Stimulated activated naive CD4-positive, alpha-beta T cell treated with Interleukin-2 at 50 U/mL for 16 hours (primary cell): ENCODE results near the gene PDE6D.
A peak's percentile ranks its signal among the peaks of the same experiment; 100 is the strongest.
"Not testable (repeated sequence)": the region's sequence is repeated elsewhere in the genome, so short reads cannot be mapped to it uniquely, and the experiment has no call there.

Source experiments
- DNase-seq: peaks from one replicate; lab custom pipeline; 2025; lab: John Stamatoyannopoulos, UW

PDE6D gene

DNA sequence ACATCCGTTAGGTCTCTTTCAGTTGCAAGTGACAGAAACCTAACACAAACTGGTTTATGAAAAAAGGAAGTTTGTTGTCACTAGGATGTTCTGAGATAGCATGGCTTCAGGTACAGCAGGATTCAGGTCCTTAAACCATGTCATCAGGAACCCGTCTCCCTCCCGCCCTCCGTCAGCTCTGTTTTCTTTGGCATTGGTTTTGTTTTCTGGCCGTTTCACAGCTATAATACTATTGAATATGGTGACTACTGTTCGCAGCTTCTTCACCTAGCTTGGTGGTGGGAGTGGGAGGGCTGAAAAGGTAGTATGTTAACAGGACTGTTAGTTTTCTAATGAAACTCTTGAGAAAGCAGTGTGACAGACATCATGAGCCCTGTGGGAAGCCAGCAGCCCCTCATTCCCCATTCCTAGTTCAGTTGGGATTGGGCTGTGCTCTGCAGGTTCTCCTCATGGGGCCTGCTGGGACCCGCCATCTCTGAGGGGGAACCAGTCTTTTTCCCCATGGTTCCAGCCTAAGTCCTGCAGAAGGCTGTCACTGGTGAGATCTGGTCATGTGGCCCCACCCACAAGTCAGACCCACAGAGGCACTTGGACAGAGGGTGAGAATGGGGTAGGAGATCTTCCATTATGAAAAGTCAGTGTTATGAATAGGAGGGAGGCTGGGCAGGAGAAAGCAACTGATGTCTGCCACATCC is 60.6 kb downstream of the PDE6D start:
- DNase-seq: no peak

DNA sequence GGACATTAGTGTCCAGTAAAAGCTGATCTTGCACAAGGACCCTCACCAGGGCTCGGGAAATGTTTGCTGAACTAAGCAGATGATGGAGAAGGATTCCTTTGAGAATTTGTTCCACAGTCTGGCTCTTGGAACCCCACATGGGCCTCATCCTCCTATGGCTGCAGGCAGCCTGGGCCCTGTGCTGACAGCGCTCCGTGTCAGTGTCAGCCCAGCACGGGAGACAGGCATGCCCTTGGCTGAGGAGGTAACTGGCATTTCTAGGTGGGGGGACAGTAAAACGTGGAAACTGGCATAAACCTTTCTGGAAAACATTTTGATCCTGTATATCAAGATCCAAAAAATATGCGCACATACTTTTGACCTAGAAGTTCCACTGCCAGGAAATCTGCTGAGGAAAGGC is 62.3 kb downstream of the PDE6D start:
- no peak for DNase-seq

DNA sequence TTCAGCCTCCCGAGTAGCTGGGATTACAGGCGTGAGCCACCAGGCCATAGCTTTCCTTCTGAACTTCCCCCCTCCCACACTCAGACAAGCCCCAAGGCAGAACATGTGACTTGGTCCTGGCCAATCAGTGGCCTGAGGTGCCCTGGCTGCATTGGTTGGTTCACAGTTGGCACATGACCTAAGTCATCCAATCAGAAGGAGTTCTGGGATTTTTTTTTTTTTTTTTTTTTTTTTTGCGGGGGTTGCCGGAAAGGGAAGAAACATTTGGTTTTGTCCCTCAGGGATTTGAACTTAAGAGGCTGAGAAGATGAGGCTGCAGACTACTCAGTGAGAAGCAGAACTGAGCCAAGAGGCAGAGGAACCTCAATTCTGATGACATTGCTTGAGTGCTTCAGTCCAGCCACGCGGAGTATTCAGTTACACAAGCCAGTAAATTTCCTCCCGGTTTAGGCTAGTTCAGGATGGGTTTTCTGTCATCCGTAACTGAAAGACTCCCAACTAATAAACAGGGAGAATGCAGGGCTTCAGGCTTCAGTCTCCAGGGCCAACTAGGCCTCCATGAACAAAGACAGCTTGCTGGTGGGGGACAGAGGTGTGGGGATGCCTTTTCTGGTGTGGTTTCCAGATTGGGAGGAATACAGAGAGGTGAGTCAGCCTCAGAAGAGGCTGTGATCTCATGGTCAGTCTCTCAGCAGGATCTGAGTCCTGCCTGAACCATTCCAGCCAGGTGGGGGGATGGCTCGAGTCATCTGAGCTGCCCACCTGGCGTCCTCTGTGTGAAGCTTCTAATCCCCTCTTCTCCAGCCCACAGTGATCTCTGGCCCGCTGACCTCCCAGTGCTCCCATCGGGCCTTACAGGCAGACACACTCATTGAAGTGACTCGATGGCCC is 63.6 kb downstream of the PDE6D start:
- peak; percentile 13 for DNase-seq

DNA sequence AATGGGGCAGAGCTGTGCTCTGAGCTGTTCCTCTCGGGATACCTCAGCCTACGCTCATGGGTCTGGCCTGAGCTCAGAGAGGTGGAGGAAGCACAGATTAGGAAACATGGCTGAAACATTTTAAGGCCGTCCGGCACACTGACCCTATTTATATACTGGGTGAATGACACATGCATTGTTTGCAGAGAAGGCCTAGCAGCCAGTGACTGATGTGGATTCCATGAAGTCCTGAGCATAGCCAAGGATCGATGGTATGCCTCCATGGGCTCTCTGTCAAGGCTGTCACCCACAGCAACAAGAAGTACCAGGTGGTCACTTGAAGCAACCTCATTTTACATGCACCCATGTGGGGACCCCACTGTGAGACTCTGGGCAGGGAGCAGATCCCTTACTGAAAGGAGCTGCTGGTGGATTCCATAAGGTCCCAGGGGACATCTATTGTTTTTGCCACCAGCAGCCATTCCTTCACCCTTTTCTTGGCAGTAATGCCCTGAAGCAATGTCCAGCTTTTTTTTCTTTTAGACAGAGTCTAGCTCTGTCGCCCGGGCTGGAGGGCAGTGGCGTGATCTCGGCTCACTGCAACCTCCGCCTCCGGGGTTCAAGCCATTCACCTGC is 64.3 kb downstream of the PDE6D start:
- DNase-seq: no peak

DNA sequence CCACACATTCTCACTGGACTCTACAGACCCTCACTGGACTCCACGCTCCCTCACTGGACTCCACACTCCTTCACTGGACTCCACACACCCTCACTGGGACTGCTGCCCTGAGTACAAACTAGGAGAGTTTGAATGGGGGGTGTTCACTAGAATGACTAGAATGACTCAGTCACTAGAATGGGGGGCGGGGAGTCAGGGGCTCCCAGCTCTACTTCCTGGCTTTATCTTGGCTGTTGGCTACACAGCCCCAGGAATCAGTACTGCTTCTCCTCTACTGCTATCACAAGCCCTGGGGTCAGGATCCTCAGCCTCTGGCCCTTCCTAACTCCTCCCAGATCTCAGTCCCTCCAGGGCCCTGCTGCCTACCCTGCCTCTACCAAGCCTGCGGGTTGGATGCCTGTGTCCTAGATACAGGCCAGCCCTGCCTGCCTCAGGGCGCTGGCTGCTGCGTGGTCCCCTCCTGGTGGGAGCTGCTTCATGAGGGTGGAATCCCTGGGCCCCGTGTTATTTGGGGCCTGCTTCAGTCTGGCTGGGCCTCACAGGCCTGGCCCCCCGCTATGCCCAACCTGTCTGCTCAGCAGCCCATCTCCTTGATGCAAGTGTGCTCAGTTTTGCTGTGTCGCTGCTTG is 65.0 kb downstream of the PDE6D start:
- DNase-seq: no peak

DNA sequence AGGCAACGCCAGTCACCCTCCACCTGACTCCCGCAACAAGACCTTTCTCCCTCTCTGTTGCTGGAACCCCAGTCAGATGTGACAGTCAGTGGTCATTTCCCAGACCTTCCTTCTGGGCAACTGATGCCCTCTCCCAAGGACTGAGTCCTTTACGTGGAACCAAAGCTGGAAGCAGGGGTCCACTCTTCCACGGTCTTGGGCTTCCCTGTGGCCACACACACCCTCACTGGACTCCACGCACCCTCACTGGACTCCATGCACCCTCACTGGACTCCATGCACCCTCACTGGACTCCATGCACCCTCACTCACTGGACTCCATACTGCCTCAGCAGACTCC is 65.6 kb downstream of the PDE6D start:
- DNase-seq: no peak

DNA sequence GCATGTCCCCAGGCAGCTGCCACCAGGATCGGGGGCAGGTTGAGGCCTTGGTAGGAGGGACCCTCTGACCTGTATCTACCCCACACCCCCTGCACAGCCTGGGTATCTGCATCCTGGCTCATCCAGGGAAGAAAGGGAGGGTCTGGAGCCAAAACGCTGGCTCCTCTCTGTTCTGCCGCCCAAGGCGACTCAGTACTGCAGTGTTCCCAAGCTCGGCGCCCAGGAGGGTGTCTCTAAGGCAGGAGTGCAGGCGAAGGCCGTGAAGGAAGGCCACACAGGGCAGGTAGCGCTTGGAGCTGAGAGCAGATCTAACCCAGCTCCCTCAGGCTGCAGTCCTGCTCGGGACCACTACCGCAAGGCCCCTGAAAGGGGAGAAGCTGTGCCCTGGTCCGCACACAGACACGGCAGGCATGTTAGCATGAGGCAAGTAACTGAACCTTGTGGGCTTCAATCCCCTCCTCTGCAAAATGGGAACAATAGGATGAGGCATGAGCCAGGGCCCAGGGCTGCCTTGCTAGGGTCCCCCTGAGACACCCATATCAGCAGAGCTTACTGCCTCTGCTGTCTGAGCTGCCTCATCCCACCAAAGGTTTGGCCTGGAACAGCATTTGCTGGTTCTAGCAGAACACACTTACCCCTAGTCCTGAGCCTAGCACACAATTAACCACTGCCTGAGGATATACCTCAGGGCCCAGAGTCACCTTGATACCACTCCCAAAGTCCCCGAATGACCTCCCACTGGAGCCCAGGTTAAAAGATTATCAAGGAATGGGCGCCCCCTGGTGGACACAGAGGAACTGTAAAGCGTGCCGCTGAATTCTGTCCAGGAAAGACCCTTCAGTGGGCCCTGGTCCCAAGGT is 66.2 kb downstream of the PDE6D start:
- peak; percentile 73 for DNase-seq

DNA sequence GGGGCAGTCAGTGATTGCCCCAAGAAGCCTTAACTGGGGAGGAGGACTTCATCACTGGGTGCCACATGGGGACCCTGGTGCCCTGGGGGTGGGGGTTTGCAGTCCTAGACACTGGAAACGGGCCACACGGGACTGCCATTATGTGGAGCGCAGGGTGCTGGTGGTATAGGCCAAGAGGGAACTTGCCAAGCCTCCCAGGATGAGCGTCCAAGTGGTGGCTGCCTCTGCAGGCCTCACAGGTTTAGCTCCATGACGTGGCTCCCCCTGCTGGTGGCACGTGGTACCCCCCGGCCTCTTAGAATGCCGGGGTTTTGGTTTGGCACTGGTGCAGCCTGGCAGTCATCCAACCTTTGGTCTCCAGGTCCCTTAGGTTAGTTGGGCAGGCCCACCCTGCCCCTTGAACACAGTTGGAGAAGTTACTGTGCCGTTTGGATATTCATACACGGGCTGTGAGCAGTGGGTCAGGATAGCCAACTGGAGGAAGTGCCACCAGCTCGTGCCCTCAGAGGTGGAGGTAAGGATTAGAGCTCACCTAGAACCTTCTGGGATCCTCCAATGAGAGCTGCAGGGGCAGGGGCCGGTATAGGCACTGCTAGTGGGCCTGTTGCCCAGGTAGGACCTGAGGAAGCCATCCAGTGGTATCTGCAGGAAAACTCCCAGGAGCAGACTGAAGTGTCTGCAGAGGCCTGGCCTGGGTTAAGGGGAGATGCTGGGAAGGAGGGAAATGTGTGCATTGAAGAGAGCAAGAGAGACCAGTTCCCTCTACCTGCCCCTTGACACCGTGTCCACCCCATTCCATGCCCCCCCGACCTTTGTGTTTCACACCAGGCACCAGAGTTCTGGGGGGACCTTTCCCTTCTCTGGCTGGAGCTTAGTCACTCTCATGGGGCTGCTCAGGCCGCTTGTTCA is 67.1 kb downstream of the PDE6D start:
- DNase-seq: peak; percentile 85

DNA sequence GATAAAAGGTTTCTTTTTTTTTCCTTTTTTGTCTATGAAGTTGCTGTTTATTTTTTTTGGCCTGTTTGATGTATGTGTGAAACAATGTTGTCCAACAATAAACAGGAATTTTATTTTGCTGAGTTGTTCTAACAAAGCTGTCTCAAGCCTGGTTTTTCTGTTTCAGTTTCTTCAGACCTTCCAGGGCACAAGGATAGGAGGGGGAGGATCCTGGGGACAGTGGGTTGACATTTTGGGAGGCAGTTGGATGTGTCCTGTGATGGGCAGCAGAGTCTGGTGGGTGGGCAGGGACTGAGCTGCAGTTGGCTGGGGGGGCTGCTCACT is 67.7 kb downstream of the PDE6D start:
- not testable (repeated sequence) for DNase-seq

DNA sequence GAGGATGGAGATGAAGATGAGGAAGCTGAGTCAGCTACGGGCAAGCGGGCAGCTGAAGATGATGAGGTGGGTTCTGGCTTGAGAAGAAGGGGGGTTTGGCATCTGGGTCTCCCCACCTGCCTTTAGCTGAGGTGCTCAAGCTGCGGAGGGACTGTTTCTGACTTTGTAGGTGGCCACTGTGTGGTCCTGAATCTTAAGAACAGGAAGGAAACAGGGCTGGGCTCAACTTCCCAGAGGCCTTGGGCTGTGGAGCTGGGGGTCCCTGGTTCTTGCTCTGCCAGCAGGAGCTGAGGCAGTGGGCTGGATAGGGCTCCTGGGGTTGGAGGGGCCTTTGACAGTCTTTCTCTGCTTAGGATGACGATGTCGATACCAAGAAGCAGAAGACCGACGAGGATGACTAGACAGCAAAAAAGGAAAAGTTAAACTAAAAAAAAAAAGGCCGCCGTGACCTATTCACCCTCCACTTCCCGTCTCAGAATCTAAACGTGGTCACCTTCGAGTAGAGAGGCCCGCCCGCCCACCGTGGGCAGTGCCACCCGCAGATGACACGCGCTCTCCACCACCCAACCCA is 68.5 kb downstream of the PDE6D start:
- peak; percentile 59 for DNase-seq

DNA sequence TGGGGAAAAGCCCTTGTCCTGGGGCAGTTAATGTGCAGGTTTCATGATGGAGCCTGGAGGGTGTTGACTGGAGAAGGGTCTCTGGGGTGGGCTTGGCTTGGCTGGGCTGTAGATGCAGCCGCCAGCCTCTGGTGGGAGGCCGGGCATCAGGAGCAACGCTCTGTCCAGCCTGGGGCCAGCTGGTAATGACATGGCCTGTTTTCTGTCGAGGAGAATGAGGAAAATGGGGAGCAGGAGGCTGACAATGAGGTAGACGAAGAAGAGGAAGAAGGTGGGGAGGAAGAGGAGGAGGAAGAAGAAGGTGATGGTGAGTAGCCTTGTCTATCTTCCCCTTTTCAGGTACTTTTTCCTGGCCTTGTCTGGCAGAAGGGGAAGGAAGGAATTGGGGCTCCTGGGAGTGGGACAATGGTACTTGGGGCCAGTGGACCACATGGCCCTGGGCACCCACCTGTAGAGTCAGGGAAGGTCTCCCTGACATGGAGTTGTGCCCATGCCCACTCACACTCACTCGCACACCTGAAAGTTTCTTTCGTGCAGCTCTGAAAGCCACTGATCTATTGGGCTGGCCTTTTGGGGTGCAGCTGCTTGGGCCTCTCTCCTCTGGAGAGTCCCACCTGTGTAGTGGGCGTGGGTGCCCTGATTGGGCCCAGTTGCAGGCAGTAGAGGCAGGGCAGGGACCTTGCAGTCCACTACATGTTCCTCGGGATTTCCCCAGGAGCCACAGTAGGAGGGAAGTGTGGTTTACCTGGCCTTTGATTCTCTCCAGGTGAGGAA is 69.2 kb downstream of the PDE6D start:
- DNase-seq: peak; percentile 22

DNA sequence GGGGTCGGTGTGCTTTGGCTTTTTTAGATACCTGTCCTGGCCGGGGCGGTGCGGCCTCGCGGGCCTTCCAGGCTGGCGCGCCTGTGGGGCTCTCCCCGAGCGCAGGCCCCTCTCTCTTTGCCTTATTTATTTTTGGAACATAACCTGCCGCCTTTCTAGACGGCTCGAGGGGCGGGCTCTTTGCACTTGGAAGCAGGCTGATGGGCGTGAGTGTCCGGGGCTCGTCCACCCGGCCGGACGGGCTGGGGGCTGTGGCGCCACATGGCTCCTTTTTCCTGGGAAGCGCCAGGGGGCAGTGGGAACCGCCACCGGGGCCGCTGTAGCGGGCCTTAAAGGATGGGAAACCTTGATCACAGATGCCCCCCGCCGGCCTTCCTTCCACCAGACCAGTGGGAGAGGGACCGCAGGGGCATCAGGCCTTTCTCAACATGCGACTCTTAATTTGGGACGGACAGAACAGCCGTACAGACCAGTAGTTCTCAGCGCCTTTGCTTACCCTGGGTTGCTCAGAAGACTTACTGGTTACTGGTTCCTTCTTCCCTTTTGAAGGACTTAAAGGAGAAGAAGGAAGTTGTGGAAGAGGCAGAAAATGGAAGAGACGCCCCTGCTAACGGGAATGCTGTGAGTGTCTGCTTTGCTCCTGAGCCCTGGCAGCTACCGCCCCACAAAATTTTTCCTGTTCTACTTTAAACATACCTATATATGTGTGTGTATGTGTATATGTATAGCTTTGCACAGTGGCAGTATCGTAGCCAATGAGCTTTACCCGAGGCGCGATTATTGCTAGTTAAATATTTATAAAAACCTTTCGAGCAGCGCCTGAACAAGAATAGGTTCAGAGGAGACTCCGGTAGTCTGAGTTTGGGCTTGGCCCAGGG is 70.0 kb downstream of the PDE6D start:
- no peak for DNase-seq

DNA sequence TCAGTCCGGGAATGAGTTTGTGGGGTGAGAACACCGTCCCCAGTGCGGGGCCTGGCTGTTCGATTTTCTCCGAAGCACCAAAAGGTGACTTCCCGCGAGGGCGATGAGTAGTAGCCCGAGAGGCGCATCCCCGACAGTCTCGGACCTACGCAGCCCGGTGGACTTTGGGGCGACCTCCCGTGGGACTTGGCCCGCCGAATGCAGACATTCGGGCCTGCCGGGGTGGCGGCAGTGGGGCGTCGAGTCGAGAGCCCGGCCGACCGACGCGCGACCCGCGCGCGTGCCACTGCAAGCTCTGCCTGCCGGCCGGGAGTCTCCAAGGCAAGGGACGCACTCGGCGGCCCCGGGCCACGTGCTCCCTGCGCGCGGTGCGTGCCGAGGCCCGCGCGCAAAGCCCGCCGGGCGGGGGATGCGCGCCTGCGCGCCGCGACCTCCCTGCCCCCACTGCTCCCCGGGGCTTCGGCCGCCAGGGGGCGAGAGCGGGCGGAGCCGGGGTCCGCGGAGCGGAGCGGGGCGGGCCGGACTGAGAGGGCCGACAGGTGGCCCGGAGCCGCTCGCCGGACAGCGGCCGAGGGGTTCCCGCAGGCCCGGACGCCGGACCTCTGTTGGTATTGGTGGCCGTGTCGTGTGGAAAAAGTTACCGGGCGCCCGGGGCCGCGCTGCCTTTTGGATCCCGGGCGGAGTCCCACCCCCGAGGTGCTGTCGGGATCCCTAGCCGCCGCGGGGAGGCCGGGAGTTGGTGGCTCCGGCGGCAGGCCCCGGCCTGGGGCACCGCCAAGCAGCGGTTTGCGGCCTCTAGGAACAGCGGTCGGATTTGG is 70.9 kb downstream of the PDE6D start:
- peak; percentile 77 for DNase-seq

DNA sequence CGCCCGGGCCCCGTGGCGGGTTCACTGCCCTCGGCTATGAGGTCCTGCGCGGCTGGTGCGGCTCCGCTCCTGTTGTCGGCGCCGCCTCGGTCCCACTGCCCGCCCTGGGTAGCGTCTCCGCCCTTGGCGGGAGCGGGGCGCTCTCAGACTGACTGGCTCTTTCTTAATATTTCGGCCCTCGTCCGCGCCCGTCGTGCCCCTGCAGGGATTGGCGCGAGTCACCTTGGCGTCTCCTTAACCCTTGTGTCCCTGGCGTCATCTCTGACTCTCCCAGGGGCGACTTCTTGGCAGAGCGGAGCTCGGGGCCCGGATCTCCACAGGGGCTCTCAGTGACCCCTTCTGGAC is 71.5 kb downstream of the PDE6D start:
- peak; percentile 42 for DNase-seq

DNA sequence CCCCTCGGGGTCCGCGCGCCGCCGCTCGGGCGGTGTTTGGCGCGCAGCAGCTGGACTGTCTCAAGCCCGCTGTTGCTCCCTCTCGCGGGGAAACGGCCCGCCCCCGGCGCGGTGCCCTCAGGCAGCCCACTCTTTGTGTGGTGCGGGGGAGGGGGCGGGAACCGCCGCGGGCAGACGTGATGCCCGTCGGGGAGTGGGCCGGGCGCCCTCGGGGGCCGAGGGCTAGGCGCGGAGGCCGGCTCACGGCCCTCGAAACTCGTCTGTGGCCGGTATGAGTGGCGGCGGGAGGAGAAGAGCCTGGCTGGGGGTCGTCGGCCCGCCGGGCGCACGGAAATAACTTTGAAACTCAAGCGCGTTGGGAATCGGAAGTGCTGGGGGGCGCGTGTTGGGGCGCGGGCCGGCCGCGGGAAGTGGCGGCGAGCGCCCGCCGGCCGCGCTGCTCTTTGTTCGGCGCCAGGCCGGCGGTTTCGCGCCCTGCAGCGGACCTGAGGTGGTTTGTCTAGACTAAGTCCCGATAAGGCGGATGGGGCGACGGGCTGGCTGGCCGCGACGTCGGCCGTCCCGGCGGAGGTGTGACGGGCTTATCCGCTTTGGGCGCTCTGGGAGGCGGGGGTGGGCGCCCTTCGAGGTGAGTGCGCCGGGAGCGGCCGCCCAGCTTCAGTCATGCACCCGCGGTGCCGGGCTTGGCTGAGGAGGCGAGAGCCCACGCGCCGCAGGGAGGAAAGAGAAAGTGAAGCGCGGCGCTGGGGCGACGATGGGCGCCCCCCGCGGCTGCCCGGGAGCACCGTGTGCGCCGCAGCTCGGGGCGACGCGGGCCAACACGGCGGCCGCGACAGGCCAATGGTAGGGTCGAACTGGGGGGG is 72.1 kb downstream of the PDE6D start:
- peak; percentile 52 for DNase-seq

DNA sequence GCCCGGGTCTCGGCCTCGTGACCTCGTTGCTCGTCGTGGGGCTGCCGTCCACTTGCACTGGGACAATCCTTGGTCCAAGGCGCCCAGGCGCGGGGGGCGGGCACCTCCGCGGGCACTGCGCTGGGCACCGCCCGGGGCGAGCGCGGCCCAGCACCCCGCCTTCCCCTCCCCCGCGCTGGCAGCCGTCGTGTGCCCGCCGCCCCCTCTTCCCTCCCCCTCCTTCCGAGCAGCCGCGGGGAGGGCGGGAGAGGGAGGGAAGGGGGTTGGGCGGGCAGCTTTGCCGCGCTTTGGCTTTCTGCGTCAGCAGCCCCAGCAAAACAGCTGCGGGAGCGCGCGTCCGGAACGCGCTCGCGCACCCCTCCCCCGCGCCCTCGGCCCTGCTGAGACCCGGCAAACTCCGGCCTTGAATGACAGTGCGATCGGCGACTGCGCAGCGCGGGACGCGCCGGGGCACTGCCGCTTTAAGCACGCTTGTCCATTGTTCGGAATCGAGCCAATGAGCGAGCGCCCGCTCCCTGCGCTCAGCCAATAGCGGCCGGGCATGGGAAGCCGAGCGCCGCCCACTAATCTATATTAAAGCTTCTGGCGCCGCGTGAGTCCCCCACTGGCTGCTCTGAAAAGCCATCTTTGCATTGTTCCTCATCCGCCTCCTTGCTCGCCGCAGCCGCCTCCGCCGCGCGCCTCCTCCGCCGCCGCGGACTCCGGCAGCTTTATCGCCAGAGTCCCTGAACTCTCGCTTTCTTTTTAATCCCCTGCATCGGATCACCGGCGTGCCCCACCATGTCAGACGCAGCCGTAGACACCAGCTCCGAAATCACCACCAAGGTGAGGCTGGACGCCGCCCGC is 72.9 kb downstream of the PDE6D start, which contains the start of gene PTMA:
TSS of gene PTMA (plus strand) at position 599 of the 846 bp plus-strand sequence. CDS start at position 781, 182 bp downstream.
- DNase-seq: peak; percentile 99
